Small intestine (tissue), 7 donors: ENCODE results near the gene SAAL1. TPM values are rescaled to one million over a fixed set of nuclear protein-coding genes. Genes with fewer than 3 reads are reported as not detected.
A peak's percentile ranks its signal among the peaks of the same experiment; 100 is the strongest.
"Not testable (repeated sequence)": the region's sequence is repeated elsewhere in the genome, so short reads cannot be mapped to it uniquely, and the experiment has no call there.

ENCODE experiments used
- DNase-seq, 2 donors: peaks; one replicate each; pipeline versions ENCODE4 v3.0.0 to v3.0.0-alpha.2; 2013
- FAIRE-seq: peaks from 2 replicates; lab custom pipeline; 2012; peaks lifted over from hg19 to GRCh38; lab: Jason Lieb, UNC
- H3K27ac ChIP-seq, 3 donors: one replicate each; pipeline ENCODE4 v1.5.1; 2013; ENCODE audit warnings: low read length in 2 of 3, mild to moderate bottlenecking in 2 of 3, control low read depth in 1 of 3, inconsistent platforms in 1 of 3, low read depth in 1 of 3, moderate library complexity in 1 of 3
- H3K27me3 ChIP-seq, 3 donors: one replicate each; pipeline ENCODE4 v1.6.1; 2013; ENCODE audit warnings: low read length in 3 of 3, inconsistent platforms in 1 of 3; ENCODE audit not compliant: control insufficient read depth in 3 of 3, insufficient read depth in 3 of 3
- H3K36me3 ChIP-seq, 3 donors: one replicate each; pipeline ENCODE4 v1.6.1; 2013; ENCODE audit warnings: low read length in 3 of 3, inconsistent platforms in 1 of 3, low read depth in 1 of 3, mild to moderate bottlenecking in 1 of 3, moderate library complexity in 1 of 3; ENCODE audit not compliant: control insufficient read depth in 3 of 3, insufficient read depth in 2 of 3
- H3K4me1 ChIP-seq, 3 donors: one replicate each; pipeline ENCODE4 v1.6.1; 2013; ENCODE audit warnings: low read length in 2 of 3, inconsistent platforms in 1 of 3, low read depth in 1 of 3, mild to moderate bottlenecking in 1 of 3, moderate library complexity in 1 of 3; ENCODE audit not compliant: control insufficient read depth in 3 of 3, insufficient read depth in 2 of 3
- H3K4me3 ChIP-seq, 3 donors: one replicate each; pipeline ENCODE4 v1.5.1; 2013; ENCODE audit warnings: low read length in 3 of 3, control low read depth in 1 of 3, inconsistent platforms in 1 of 3, low read depth in 1 of 3, mild to moderate bottlenecking in 1 of 3, moderate library complexity in 1 of 3
- H3K9me3 ChIP-seq, 2 donors: one replicate each; pipeline ENCODE4 v1.6.1; 2013; ENCODE audit warnings: low read depth in 1 of 2, low read length in 1 of 2; ENCODE audit not compliant: control insufficient read depth in 2 of 2, insufficient read depth in 1 of 2
- WGBS, 3 donors: extraction: QIAGEN DNeasy Blood & Tissue Kit; methylation state at CpG; one replicate each; pipeline ENCODE4 v1.1.7; 2013; 5-methylcytosine and 5-hydroxymethylcytosine counted together
- polyA plus RNA-seq, 4 donors: library from polyadenylated mRNA; stranded (reverse) in 3 of 4; unstranded in 1 of 4; fragments of 200-250 nt in 3 of 4; fragments of 120-200 nt in 1 of 4; gene quantifications; one replicate each; pipeline versions ENCODE4 v1.2.1 to v1.2.3, GENCODE V29; 2013
- donor health status: healthy with polysubstance abuse.
- donor health status: control.
- donor health status: control.
- donor health status: Bipolar disorder and iron deficiency.
- donor health status: healthy.

SAAL1 gene
- polyA plus RNA-seq, 4 donors: 10.0 to 21.9 (median 12.1) TPM

DNA sequence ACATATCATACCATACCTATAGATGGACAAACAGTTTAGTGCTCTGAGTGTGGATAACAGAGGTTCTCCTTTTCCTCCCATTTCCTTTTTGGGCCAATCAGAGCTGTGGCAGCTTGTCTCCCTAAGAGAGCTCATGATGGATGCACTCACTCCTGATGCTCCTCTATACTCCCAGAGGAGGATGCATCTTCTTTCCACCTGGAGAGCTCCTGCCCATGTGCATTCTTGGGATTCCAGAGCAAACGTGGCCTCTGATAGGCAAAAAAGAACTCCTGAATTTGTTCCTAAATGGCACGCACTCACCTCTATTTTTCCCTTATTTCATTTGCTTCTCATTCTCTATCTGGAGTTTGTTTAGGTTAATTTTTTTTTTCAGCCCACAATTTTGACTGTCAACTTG is 29.4 kb upstream of the SAAL1 start:
- no peak for DNase-seq
- WGBS, 3 donors: 37 to 42% (median 37%) methylated on average over 2 of the region's 2 CpGs
- H3K36me3 ChIP-seq: no peaks in the 10 kb centered on the region
- H3K4me1 ChIP-seq: no peaks in the 10 kb centered on the region
- peaks cover 0 to 6% (median 0%) of the 10 kb centered on the region in 3 donors for H3K27me3 ChIP-seq
- no peaks in the 10 kb centered on the region for H3K9me3 ChIP-seq
- no peak for FAIRE-seq
- H3K4me3 ChIP-seq: no peak overlapping the region
- no peak overlapping the region for H3K27ac ChIP-seq

DNA sequence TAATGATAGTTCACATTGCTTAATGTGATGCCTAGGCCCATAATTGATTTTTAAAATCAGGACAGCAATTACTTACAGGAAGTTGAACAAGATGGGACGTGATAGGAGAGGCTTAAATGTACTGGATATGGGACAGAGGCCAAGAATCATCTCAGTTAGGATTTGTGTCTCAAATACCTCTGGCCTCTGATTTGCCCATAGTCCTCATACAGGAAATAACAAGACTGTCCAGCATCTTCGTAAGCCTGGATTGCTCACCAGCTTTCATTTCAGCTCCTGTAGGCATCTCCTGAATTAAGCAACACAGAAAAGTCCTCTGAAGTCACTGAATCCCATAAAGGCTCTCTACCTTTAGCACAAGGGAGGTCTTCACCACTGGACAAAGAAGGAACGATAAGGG is 26.5 kb upstream of the SAAL1 start, which contains the start of gene MRGPRX3:
Gene MRGPRX3 (plus strand): TSS at position 231 of the 400 bp plus-strand sequence. CDS start 4,632 bp downstream, outside the sequence.
- WGBS, 3 donors: 51 to 58% (median 52%) methylated on average over 3 of the region's 3 CpGs
- FAIRE-seq (no peak), DNase-seq (no peak)
- Histone ChIP-seq H3K4me1 (no peaks in the 10 kb centered on the region), H3K4me3 (no peak within 1 kb of the TSS), H3K9me3 (no peaks in the 10 kb centered on the region), H3K36me3 (no peaks in the 10 kb centered on the region), H3K27me3 (peaks cover 0 to 2% (median 0%) of the 10 kb centered on the region in 3 donors), H3K27ac (no peak within 1 kb of the TSS)

DNA sequence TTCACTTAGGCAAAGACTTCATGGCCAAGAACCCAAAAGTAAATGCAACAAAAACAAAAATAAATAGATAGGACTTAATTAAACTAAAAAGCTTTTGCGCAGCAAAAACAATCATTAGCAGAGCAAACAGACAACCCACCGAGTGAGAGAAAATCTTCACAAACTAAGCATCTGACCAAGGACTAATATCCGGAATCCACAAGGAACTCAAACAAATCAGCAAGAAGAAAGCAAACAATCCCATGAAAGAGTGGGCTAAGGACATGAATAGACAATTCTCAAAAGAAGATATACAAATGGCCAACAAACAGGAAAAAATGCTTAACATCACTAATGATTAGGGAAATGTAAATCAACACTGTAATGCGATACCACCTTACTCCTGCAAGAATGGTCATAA is 25.2 kb upstream of the SAAL1 start:
- not testable (repeated sequence) for H3K4me1 ChIP-seq, H3K27ac ChIP-seq, H3K27me3 ChIP-seq, FAIRE-seq, H3K4me3 ChIP-seq, DNase-seq, H3K36me3 ChIP-seq, H3K9me3 ChIP-seq
- 80 to 85% (median 84%) methylated on average over 4 of the region's 4 CpGs for whole genome bisulfite sequencing, 3 donors

DNA sequence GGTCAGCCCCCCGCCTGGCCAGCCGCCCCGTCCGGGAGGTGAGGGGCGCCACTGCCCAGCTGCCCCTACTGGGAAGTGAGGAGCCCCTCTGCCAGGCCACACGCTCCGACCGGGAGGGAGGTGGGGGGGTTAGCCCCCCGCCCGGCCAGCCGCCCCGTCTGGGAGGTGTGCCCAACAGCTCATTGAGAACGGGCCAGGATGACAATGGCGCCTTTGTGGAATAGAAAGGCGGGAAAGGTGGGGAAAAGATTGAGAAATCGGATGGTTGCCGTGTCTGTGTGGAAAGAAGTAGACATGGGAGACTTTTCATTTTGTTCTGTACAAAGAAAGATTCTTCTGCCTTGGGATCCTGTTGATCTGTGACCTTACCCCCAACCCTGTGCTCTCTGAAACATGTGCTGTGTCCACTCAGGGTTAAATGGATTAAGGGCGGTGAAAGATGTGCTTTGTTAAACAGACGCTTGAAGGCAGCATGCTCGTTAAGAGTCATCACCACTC is 15.5 kb upstream of the SAAL1 start:
- H3K4me1 ChIP-seq, H3K4me3 ChIP-seq, H3K27me3 ChIP-seq, H3K9me3 ChIP-seq, DNase-seq, H3K27ac ChIP-seq, H3K36me3 ChIP-seq, FAIRE-seq: not testable (repeated sequence)
- 75 to 85% (median 81%) methylated on average over 13 to 20 of the region's 20 CpGs for WGBS, 3 donors

DNA sequence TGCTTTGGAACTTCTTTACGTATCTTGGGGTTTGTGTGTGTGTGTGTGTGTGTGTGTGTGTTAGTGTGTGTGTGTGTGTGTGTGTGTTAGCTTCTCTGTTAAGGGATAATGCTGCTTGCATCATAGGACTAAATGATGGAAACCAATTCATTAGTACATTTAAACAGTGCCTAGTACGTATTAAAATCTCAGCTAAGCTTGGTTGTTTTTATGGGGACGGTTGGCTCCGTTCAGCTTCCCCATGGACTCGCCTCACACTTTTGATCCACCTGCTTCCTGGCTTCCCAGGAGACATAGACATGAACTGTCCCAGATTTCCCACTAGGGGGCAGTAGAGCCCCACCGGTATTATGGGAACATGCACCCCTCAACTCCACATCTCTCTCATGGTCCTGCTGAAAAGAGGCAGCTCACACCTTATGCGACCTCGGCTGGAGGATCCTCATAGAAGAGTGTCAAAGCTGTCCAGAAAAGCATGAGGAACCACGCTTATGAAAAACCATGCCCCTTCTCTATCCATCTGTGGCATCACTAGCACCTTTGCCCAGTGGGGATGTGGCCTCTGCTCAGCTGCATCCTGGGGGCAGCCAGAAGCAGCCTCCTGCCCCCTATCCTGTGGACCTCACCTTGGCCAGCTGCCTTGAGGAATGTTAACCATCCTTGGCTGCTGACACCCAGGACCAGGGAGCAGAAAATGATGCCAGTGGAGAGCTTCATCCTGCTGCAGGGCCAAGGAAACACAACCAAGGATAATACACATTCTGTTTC is 9.7 kb upstream of the SAAL1 start:
- no peaks in the 10 kb centered on the region for H3K9me3 ChIP-seq
- 1 to 3% (median 1%) methylated on average over 9 of the region's 9 CpGs for WGBS, 3 donors
- H3K4me3 ChIP-seq: no peak overlapping the region
- H3K27me3 ChIP-seq: peaks cover 0 to 11% (median 0%) of the 10 kb centered on the region in 3 donors
- H3K27ac ChIP-seq: no peak overlapping the region
- FAIRE-seq: no peak
- H3K36me3 ChIP-seq: no peaks in the 10 kb centered on the region
- DNase-seq: peak; percentile 70 to 79
- H3K4me1 ChIP-seq: no peaks in the 10 kb centered on the region

DNA sequence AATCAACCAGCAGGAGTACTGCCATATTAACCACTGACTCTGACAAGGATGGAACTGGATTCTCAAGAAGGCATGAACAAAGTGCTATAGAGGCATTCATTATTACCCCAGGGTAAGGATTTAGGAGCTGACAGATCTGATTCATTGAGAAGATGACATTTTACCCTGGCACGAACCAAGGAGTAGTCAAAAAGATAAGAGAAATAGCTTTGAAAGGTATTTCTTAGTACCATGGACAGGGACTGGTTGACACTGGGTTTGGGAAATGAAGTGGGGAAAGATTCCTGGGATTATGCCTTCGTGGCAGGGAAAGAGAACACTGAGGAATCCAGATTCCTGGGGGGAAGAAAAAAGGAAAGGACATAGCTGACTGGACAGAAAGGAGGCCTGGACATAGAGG is 5.1 kb upstream of the SAAL1 start:
- 12 to 26% (median 24%) methylated on average over 2 of the region's 2 CpGs for WGBS, 3 donors
- Histone ChIP-seq H3K4me1 (no peaks in the 10 kb centered on the region), H3K27ac (no peak overlapping the region), H3K36me3 (no peaks in the 10 kb centered on the region), H3K9me3 (no peaks in the 10 kb centered on the region), H3K4me3 (no peak overlapping the region), H3K27me3 (peaks cover 0 to 17% (median 0%) of the 10 kb centered on the region in 3 donors)
- no peak for FAIRE-seq
- no peak for DNase-seq

DNA sequence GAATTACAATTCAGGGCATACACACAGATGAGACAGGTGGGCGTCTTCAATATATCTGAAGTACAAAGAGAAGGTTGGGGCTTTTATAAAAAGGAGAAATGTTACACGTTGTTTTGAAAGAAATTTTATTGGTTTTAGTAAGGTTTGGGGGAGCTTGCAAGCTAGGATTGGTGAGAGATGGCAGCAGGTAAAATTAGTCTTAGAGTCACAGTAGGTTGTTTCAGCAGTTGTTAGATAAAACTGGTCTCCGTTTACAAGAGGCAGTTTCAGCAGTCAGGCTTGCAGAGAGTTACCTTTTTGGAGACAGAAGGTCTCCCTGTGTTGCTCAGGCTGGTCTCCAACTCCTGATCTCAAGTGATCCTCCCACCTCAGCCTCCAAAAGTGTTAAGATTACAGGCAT is 2.4 kb upstream of the SAAL1 start:
- no peaks in the 10 kb centered on the region for H3K9me3 ChIP-seq
- peaks cover 0 to 2% (median 0%) of the 10 kb centered on the region in 3 donors for H3K36me3 ChIP-seq
- H3K27ac ChIP-seq: no peak overlapping the region
- H3K27me3 ChIP-seq: peaks cover 0 to 12% (median 0%) of the 10 kb centered on the region in 3 donors
- no peak for FAIRE-seq
- no peaks in the 10 kb centered on the region for H3K4me1 ChIP-seq
- no peak for DNase-seq
- WGBS, 3 donors: 42 to 59% (median 52%) methylated on average over 3 of the region's 3 CpGs
- H3K4me3 ChIP-seq: no peak overlapping the region

DNA sequence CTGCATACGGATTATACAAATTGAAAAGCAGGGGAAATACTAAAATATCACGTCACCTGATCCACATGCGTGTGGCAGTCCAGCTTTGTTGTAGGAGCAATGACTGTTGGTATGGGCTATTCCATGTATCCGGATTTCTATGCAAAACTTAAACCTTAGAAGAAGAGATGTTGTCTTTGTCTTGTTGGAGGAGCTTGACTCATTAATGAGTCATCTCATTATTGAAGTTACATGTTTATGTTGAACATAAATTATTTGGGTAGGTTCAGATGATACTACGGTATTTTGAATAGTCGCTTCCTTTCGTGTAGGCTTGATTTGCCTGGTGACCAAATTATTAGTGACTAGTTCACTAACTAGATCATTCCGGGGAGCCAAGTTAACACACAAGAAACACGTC is 806 bp upstream of the SAAL1 start:
- FAIRE-seq: no peak
- 78 to 86% (median 79%) methylated on average over 9 of the region's 9 CpGs for WGBS, 3 donors
- H3K36me3 ChIP-seq: peaks cover 0 to 6% (median 4%) of the 10 kb centered on the region in 3 donors
- no peak overlapping the region for H3K27ac ChIP-seq
- no peak overlapping the region for H3K4me3 ChIP-seq
- no peaks in the 10 kb centered on the region for H3K9me3 ChIP-seq
- H3K4me1 ChIP-seq: no peaks in the 10 kb centered on the region
- no peak for DNase-seq
- H3K27me3 ChIP-seq: peaks cover 0 to 7% (median 0%) of the 10 kb centered on the region in 3 donors
